ENCODE data around the gene MCUB. TPM values are rescaled to one million over a fixed set of nuclear protein-coding genes. Genes with fewer than 3 reads are reported as not detected.

MCUB gene
- total and polyA plus RNA-seq, 2 of the 13 experiments (the other 11 are each of a cell fraction or from before 2014, with no cell fraction given), result 0.95 to 2.2 TPM

- TF ChIP-seq, protein P1, sequence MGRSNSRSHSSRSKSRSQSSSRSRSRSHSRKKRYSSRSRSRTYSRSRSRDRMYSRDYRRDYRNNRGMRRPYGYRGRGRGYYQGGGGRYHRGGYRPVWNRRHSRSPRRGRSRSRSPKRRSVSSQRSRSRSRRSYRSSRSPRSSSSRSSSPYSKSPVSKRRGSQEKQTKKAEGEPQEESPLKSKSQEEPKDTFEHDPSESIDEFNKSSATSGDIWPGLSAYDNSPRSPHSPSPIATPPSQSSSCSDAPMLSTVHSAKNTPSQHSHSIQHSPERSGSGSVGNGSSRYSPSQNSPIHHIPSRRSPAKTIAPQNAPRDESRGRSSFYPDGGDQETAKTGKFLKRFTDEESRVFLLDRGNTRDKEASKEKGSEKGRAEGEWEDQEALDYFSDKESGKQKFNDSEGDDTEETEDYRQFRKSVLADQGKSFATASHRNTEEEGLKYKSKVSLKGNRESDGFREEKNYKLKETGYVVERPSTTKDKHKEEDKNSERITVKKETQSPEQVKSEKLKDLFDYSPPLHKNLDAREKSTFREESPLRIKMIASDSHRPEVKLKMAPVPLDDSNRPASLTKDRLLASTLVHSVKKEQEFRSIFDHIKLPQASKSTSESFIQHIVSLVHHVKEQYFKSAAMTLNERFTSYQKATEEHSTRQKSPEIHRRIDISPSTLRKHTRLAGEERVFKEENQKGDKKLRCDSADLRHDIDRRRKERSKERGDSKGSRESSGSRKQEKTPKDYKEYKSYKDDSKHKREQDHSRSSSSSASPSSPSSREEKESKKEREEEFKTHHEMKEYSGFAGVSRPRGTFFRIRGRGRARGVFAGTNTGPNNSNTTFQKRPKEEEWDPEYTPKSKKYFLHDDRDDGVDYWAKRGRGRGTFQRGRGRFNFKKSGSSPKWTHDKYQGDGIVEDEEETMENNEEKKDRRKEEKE (IDR thresholded peaks at IDR 0.05), result no peak
- TF ChIP-seq NFKB2 (CRISPR knock-in tag; IDR thresholded peaks at IDR 0.05; ENCODE audit: borderline replicate concordance) (no peak), CBX1 (IDR thresholded peaks at IDR 0.05; ENCODE audit: low read depth) (no peak), ZSCAN30 (CRISPR knock-in tag; IDR thresholded peaks at IDR 0.05) (no peak)
These were observed 139.6 kb downstream of the MCUB start (continued) for GRCh38 chr4:109699553-109700225.

GRCh38 chr4:109701566-109702410 is 141.7 kb downstream of the MCUB start:
- ATAC-seq, result peak; percentile 67
- H3K79me2 ChIP-seq (ENCODE audit: insufficient read depth, low read length), result peaks cover 6% of the 10 kb centered on the region
- 6% methylated on average over 18 of the region's 21 CpGs for WGBS (ENCODE audit: low lambda C conversion rate)
- peak overlapping the region; percentile 74 for H3K4me2 ChIP-seq (ENCODE audit: low read depth, low read length)
- no peak for FAIRE-seq
- POLR2A ChIA-PET, result no interaction called here
- intact Hi-C loops (cut with micrococcal nuclease; ENCODE audit: unreplicated experiment) (loop anchor here (5.0 kb wide), 2 partner anchors 116 to 276 kb away; partner anchors contain the start of gene GAR1), in situ Hi-C loops (cut with HindIII; ENCODE audit: extremely low pct_ligation_motif_present, low pct_unique_long_range_greater_than_20kb) (no loop called here)
- peak overlapping the region; percentile 69 to 76 (median 69) for H3K4me3 ChIP-seq (replicated peaks in 1 of 3; ENCODE audit: insufficient read depth in 1 of 3, low read depth in 2 of 3, low read length in 3 of 3)
- H3K4me1 ChIP-seq (ENCODE audit: insufficient read depth, low read length), result peaks cover 37% of the 10 kb centered on the region
- TSS peak; percentile 48 for BruUV-seq (replicated peaks)
- H4K20me1 ChIP-seq (ENCODE audit: insufficient read depth, low read length), result no peaks in the 10 kb centered on the region
- peaks cover 0 to 5% of the 10 kb centered on the region in 2 experiments; a peak in 1 of 5 replicates for H3K36me3 ChIP-seq (replicated peaks in 1 of 2; ENCODE audit: control insufficient read depth in 1 of 2, insufficient read depth in 2 of 2, low read length in 2 of 2)
- H3K27me3 ChIP-seq (ENCODE audit: control insufficient read depth in 1 of 2, insufficient read depth in 2 of 2, low read length in 2 of 2), result no peaks in the 10 kb centered on the region
- CTCF ChIA-PET (ENCODE audit: low intra/inter-chr PET ratio, low total read pairs), result no interaction called here
- peak; percentile 25 for DNase-seq (ENCODE audit: low spot score)
- H3K9ac ChIP-seq (ENCODE audit: insufficient read depth, low read depth, low read length), result peak overlapping the region; percentile 72
- H2AFZ ChIP-seq (ENCODE audit: low read length), result no peak overlapping the region
- H3K27ac ChIP-seq (ENCODE audit: extremely low read length, insufficient read depth, low read length), result peak overlapping the region; percentile 68
- no peaks in the 10 kb centered on the region for H3K9me3 ChIP-seq (ENCODE audit: low read length)
- 0 out of 4 replicates have a peak, but pooled peaks of 1 of the 2 experiments have one; percentile 25 for TF ChIP-seq POLR2A (IDR thresholded peaks at IDR 0.05; ENCODE audit: insufficient read depth in 1 of 2, low read depth in 2 of 2, low read length in 2 of 2)
- no peak for TF ChIP-seq SMC3 (IDR thresholded peaks at IDR 0.05; ENCODE audit: low read length)
- TF ChIP-seq KAT2B (IDR thresholded peaks at IDR 0.05; ENCODE audit: borderline replicate concordance, low read depth, low read length), result no peak
- peak; percentile 45; the same call in 1 of the 2 replicates for TF ChIP-seq ZNF770 (CRISPR knock-in tag; IDR thresholded peaks at IDR 0.05)
- TF ChIP-seq ZNF253 (CRISPR knock-in tag; IDR thresholded peaks at IDR 0.05; ENCODE audit: borderline replicate concordance), result no peak
- no peak for TF ChIP-seq NFRKB (IDR thresholded peaks at IDR 0.05)
- no peak for TF ChIP-seq HNRNPK (IDR thresholded peaks at IDR 0.05; ENCODE audit: low read depth, low read length, poor library complexity, severe bottlenecking)
- TF ChIP-seq HNF4A (CRISPR knock-in tag; IDR thresholded peaks at IDR 0.05), result peak; percentile 22; the same call in 1 of the 2 replicates
- no peak for TF ChIP-seq TFAP4 (IDR thresholded peaks at IDR 0.05; ENCODE audit: borderline replicate concordance, low read depth)
